ENCODE results near the gene JUND.

JUND gene

DNA sequence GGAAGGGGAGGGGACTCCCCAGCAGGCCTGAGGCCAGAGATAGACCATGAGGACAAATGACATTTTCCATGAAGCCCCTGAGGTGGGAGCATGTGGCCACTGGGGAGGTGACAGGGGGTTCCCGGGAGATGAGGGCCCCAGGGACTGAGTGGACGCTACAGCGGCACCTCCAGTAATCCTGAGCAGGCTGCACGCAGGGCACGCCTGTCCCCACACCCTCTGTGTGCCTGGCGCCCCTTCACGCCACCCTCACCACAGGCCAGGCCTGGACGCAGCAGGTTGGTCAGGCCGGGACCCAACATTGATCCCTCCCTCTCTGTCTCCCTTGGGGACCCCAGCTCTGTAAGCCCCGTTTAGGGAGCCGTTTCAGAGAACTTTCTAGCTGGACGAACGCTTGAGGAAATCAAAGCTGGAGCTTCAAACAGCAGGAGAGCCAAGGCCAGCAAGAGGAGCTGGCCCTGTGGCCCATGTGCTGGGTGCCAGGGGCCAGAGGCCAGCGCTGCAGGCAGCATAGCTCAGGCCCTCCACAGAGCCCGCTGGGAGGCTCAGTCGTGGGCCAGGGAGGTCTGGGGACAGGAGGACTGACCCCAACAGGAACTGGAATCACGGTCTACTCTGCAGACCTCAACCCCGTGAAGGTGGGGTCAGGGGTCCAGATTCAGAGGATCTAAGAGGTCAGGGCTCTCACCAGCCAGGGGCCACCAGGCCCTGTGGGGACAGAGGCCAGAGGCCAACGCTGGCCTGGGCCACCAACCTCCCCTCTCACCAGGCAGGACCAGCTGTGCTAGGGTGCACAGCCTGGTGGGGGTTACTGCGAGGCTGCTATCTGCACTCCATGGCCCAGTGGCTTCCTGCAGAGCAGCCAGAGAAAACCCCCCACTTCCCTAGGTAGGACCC, 26.9 kb upstream of the JUND start:
- DNase-seq, result no peak

DNA sequence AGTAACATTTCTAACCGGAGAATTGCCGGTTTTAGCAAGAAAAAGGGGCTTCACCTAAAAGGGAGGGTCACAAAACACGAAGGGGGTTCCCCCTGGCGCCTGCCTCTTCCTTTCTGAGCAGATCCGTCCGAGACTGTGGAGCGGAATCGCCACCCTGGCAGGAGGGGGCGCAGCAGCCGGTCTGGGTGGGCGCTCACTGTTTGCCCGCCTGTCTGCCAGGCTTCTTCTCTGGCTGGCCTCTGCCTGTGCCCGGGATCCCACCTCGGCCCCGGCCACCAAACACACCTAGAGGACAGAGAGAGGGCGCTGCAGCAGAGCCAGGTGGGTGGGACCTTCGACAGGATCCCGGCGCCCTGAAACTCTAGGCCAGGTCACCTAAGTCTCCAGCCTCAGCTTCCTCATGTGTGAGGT, 25.9 kb upstream of the JUND start:
- no peak for DNase-seq

DNA sequence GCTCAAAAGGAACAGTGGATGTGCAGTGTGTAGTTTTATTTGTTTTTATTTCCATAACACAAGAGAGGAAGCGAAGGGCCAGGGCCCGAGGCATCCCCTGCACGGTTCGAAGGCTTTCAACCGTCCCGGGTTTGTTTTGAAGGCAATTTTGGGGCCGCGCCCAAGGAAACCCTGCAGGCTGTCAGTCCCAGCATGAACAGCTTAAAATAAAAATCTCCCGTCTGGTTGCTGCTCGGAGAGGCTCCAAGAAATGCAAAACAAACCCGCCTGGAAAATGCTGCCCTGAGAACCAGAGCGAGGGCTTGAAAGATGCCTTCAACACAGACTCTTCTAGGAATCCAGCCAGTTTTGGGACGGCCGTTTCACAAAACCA, 25.5 kb upstream of the JUND start:
- DNase-seq, result no peak

DNA sequence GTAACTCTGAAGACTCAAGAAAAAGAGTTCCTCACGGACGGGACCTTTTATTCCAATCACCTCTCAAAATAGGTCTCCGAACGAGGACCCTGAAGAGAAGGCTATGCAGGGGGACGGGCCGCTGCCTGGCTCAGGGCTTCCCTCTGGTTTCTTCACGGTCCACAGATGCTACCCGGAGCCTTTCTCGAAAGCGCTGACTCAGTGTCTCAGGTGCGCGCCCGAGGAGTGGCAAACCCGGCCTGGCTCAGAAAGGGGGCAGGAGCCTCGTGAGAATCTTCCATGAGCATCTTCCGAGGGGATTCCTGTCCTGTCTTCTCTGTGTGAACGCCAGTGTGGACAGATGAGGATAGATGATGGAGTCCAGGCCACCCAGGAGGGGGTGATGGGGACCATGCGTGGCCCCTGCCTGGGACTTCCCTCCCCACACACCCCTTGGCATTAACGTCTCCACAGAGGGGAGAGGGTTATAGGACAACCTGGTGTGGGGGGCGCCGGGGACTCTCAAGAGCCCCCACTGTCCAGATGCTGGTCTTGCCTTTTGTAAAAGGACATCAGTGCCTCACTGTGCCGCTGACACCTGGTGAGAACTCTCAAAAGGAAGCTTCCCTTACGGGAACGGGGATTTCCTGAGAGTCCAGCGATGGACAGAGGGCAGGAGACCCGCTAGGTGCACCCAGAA, 24.9 kb upstream of the JUND start:
- DNase-seq, result no peak

- peak in 2 of 3 experiments; percentile 52 to 70 for DNase-seq
Observed at GRCh38 chr19:18304458-18305310, 23.3 kb upstream of the JUND start.

DNA sequence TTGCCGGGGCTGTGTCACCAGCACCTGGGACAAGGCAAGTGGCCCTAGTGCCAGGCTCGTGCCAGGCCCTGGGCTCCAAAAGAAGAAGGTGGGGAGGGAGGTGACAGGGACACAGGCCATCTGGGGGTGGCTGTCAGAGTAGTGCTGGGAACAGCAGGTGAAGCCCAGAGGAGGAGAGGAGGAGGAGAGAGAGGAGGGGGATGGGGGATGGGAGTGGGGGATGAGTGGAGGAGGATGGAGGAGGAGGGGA, 22.7 kb upstream of the JUND start:
- peak in 2 of 3 experiments; percentile 52 to 70 for DNase-seq

DNA sequence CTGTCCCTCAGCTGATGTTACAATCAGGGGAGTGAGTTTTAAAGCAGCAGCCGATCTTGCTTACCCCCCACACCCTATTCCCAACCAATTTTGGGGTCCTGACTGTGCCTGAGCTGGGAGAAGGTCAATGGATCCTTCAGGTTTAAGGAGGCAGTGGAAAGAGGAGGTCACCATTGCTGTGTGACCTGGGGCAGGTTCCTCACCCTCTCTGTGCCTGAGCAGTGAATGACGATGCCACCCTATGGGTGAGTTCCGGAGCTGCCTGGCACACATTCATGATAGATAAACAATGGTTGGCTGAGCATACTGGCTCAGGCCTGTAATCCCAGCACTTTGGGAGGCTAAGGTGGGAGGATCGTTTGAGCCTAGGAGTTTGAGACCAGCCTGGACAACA, 20.3 kb upstream of the JUND start:
- DNase-seq, result no peak

- DNase-seq, result no peak
Observed at GRCh38 chr19:18300930-18301717, 19.7 kb upstream of the JUND start.

GRCh38 chr19:18299654-18300053, 18.2 kb upstream of the JUND start:
- no peak for DNase-seq

GRCh38 chr19:18298601-18299000, 17.2 kb upstream of the JUND start:
- no peak for DNase-seq

DNA sequence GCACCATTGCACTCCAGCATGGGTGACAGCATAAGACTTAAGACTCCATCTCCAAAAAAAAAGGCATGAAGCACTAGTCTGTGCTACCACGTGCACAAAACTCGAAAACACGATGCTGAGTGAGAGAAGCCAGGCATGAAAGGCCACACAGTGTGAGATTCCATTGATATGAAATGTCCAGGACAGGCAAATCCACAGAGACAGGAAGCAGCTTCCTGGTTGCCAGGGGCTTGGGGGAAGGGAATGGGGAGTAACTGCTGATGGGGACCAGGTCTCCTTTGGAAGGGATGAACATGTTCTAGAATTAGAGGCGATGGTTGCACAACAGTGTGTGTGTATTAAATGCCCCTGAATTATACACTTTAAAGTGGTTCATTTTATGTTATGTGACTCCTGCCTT, 15.9 kb upstream of the JUND start:
- DNase-seq, result no peak

GRCh38 chr19:18295034-18295451, 13.6 kb upstream of the JUND start:
- DNase-seq, result no peak

- peak in 2 of 3 experiments; percentile 78 to 90 for DNase-seq
Observed at GRCh38 chr19:18294467-18294864, 13.0 kb upstream of the JUND start.

DNA sequence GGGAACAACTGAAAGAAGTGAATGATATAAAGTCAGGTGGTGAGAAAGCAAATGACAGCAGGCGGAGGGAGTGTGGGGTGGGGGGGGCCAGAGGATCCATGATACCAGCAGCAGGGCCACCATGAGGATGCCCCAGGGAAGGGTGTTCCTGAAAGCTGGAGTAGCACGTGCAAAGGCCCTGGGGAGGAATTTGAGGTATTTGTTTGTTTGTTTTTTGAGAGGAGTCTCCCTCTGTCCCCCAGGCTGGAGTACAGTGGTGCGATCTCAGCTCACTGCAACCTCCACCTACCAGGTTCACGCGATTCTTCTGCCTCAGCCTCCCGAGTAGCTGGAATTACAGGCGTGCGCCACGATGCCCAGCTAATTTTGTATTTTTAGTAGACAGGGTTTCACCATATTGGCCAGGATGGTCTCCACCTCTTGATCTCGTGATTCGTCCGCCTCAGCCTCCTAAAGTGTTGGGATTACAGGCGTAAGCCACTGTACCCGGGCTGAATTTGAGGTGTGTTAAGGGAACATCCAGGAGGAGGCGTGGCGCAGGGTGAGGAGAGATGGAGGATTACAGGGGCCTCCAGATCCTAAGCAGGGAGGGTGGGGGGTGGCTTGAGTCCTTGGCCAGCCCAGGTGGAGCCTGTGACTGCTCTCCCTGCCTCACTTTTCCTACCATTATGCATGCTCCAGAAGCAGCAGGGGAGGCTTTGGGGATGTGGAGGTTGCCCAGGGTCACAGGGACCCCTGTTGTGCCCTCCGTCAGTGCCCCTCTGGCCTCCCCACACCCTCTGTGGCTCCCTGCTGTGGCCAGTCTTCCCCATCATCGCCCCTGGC, 12.4 kb upstream of the JUND start:
- peak in 1 of 3 experiments; percentile 89 for DNase-seq

DNA sequence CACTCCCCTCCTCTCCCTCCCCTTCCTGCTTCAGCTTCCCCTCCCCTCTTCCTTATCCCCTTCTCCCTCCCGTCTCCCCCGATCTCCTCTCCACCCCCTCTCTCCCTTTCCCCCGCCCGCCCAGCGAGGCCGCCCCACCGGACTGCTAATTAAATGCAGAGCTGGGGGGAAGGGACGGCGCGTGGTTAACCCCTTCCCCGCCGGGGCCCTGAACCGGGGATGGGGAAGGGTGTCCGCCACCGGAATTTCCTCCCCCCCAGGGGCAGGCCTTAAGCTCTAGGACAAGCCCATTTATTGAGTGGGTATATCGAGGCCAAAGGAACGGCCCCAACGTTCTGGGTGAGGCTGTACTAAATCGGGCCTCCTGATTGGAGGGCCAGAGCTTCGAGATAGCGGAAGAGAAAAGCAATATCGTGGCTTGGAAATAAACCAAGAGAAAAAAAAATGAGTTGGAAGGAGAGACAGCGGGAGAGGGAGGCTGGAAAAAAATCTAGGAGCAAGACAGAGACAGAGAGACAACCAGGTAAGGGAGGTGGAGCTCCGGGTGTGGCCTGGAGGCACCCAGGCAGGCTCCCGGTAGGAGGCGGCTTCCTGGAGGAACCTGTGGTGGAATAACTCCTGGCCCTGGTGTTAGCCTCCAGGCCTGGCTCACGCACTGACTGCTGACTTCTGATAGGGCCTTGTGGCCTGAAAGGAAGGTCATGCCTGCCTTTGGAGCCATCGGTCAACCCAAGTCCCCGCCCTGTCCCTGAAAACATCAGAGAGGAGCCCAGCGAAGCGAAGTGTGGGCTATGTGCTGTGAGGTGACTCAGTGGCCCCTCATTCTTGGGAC, 11.6 kb upstream of the JUND start:
- DNase-seq, result peak in 2 of 3 experiments; percentile 59 to 79

DNA sequence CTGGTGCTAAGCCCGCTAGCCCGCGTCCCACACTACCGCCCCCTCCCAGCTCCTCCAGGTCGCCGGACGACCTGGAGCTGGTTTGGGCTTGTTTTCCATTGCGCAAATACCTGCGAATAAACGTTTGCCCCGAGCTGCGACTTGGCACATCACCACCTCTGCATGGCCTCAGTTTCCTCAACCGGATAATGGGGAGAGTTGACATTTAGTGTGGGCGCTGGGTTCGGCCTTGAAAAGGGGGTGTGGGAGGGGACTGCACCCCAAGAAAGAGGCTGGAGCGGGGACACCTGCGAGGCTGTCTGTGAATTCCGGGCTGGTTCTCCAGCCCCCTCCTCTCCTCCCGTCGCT, 11.0 kb upstream of the JUND start:
- DNase-seq, result peak in 1 of 3 experiments; percentile 66

GRCh38 chr19:18291590-18292461, 10.4 kb upstream of the JUND start:
- DNase-seq, result peak in 2 of 3 experiments; percentile 80 to 83

DNA sequence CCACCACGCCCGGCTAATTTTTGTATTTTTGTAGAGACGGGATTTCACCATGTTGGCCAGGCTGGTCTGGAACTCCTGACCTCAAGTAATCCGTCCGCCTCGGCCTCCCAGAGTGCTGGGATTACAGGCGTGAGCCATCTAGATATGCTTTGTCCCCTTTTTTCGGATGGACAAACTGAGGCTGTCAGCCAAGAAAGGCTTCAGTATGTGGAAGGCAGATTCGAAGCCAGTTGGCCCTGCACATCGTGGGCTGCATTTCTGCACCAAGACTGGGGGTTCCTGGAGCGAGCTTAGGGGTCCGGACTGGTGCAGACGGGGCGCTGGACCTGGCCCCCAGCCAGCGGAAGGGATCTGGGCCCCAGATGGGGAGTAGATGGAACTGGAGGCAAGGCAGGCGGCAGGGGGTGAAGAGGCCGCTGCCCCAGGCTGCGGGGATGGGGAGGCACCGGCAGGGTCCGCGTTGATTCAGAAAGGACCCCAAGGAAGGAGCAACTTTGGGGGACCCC, 9.7 kb upstream of the JUND start:
- DNase-seq, result no peak

DNA sequence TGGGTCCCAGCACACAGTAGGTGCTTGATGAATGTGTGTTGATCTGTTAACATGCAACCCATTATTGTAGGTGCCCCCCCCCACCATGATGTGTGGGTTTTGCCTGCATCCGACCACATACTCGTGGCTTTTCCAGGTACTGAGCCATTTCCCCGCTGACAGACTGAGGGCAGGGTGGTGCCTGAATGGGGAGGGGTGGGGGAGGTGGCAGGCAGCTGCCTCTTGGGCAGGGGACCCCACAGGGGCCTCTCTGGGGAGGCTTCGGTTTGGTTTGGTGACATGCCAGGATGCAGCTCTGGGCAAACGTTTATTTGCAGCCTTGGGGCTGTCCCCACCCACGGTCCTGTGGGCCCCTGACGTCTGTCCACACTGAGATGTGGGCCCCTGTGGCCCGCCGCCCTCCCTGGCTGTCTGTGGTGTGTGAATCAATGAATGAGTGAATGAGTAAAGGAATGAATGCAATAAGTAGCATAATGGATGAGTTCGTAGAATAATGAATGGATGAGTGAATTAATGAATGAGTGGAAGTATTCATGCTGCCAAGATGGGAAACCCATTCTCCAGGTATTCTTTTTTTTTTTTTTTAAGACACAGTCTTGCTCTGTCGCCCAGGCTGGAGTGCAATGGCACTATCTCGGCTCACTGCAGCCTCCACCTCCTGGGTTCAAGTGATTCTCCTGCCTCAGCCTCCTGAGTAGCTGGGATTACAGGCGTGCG, 9.0 kb upstream of the JUND start:
- no peak for DNase-seq
